GM06990 (cell line): ENCODE data around the gene SLC16A9.

Source experiments
- DNase-seq: peaks from one replicate; pipeline ENCODE4 v3.0.0-alpha.2; 2011; ENCODE audit not compliant: insufficient read length; ENCODE audit errors: extremely low read depth
- H3K27me3 ChIP-seq: replicated peaks from 2 replicates; pipeline ENCODE4 v1.6.0; 2011; ENCODE audit warnings: low read length; ENCODE audit not compliant: control insufficient read depth, insufficient read depth
- H3K36me3 ChIP-seq: 2 replicates; pipeline ENCODE4 v1.5.1; 2011; ENCODE audit warnings: low read length; ENCODE audit not compliant: control insufficient read depth, insufficient read depth
- H3K4me3 ChIP-seq: replicated peaks from 2 replicates; pipeline ENCODE4 v1.5.1; 2011; ENCODE audit warnings: low read depth, mild to moderate bottlenecking, control low read depth, low read length
- CTCF ChIP-seq: IDR thresholded peaks from 2 replicates; pipeline ENCODE4 v1.5.1; 2011; ENCODE audit warnings: low read length, control low read depth, mild to moderate bottlenecking, inconsistent platforms; ENCODE audit not compliant: insufficient read depth, poor library complexity, severe bottlenecking

The SLC16A9 gene

DNA sequence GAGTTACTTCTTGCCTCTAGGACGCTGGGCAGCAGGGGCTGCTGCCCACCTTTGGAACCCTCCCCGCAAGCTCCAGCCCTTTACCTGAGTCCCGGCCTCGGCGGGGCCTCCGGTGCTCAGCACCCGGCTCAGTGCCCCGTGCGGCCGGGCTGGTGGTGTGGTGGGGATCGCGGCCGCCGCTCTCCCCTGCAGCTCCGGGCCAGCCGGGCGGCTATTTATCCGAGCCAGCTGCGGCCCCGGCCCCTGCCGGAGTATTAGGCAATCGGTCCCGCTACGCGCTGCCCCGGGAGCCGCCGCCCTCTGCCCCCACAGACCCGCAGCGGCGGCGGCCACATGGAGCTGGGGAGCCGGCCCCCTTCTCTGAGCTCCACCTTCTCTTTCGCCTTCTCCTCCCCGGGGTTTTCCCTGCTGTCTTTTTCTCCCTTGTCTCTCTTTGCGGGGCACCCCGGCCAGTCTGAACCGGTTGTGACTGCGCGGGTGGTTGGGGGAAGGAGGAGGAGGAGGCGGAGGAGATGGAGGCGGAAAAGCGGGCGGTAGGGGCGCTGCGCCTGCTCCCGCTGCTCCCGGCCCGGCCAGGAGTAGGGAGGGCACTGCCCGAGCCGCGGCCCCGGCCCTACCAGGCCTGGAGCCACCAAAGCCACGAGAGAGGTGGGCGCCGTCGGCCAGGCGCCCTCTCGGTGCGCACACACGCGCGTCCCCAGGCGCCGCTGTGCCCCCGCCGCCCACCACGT is at the start of gene SLC16A9:
Gene SLC16A9, minus strand, starts transcription at position 456 of the 731 bp plus-strand sequence. CDS start 25,559 bp downstream, outside the sequence.
- peak; percentile 40 for TF ChIP-seq CTCF
- no peaks in the 10 kb centered on the region for H3K36me3 ChIP-seq
- H3K4me3 ChIP-seq: peak within 1 kb of the TSS; percentile 65
- peak; percentile 71 for DNase-seq
- H3K27me3 ChIP-seq: no peaks in the 10 kb centered on the region

- Histone ChIP-seq H3K27me3 (no peaks in the 10 kb centered on the region), H3K4me3 (no peak overlapping the region), H3K36me3 (no peaks in the 10 kb centered on the region)
- DNase-seq: no peak
- TF ChIP-seq CTCF: no peak
Measured at GRCh38 chr10:59757966-59758365, 48.3 kb upstream of the SLC16A9 start.

DNA sequence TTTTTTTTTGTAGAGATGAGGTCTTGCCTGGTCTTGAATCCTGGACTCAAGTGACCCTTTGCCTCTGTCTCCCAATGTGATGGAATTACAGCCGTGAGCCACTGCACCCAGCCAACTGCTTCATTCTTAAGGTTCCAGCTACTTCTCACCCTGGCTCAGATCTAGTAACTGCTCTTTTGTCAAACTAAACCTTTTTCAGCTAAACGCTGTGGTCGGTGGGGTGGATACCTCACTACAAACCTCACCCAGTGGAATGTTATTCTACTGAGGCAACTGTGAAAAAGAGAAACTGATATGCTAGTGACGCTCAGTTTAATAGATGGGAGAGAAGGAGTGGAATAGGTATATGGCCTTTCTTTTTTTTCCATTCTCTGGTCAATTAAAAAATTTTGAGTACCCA is 45.3 kb upstream of the SLC16A9 start:
- TF ChIP-seq CTCF: no peak
- Histone ChIP-seq H3K4me3 (no peak overlapping the region), H3K36me3 (no peaks in the 10 kb centered on the region), H3K27me3 (no peaks in the 10 kb centered on the region)
- DNase-seq: no peak

- no peak for DNase-seq
- H3K27me3 ChIP-seq: no peaks in the 10 kb centered on the region
- no peak within 1 kb of the TSS for H3K4me3 ChIP-seq
- H3K36me3 ChIP-seq: no peaks in the 10 kb centered on the region
- no peak for TF ChIP-seq CTCF
Measured at GRCh38 chr10:59753267-59753666, 43.6 kb upstream of the SLC16A9 start, which contains the start of gene MRLN. TSS of gene MRLN (minus strand) at chr10:59753455.

DNA sequence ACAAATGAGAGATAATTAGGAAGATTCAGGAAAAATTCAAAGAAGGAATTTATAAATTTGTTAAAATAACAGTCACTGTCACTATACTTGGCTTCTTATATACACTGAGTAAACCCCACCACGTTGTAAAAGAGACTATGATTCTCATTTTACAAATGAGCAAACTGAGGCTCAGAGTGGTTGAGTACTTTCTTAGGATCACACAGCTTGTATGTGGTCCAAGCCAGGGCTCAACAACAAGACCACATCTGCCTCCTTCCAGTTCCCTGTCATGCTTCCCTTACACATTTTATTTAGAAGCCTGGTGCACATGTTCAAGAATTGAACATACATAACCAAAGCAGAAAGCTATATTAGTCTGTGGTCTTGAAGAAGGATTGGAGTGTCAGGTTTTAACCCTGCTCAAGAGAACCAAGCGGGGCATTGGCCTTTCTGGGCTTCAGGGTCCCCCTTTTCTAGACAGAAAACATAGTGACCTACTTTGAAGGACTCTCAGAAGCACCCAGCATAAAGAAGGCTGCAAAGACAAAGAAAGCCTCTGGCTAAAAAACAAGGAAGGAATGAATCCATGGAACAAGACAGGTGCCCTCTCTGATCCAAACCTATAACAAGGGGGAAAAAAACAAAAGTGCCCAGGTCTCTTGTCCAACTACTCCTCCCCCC is 42.8 kb upstream of the SLC16A9 start:
- TF ChIP-seq CTCF: no peak
- Histone ChIP-seq H3K27me3 (no peaks in the 10 kb centered on the region), H3K4me3 (no peak overlapping the region), H3K36me3 (no peaks in the 10 kb centered on the region)
- no peak for DNase-seq
